ENCODE results near the gene DCST2.

The DCST2 gene

DNA sequence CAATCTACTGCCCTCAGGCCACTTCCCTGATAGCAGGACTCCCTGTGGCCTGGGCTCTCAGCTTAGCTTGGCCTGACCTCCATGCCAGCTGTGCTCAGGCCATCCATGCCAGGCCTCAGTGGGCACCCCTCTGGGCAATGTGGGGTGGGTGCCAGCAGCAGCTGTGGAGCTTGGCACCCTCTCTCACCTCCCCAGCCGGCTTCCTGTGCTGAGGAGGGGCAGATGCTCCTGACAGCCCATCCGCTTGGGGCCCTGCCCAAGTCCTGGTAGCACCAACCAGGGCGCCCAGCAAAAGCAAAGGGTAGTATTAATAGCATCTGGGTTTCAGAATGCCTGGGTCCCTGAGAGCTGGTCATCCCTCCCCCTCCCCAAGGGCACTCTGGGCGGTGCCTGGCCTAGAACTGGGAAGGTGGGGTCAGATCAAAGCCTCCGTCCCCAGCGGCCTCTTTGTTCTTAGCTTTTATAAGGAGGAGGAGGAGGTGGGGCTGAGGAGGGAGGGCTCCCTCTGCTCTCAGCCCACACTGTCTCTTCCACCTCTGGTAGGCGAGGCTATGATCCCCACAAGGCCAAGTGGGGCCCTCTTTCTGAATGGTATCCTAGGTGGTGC is 36.1 kb upstream of the DCST2 start:
- no peak for DNase-seq (ENCODE audit: low read depth, low spot score)

DNA sequence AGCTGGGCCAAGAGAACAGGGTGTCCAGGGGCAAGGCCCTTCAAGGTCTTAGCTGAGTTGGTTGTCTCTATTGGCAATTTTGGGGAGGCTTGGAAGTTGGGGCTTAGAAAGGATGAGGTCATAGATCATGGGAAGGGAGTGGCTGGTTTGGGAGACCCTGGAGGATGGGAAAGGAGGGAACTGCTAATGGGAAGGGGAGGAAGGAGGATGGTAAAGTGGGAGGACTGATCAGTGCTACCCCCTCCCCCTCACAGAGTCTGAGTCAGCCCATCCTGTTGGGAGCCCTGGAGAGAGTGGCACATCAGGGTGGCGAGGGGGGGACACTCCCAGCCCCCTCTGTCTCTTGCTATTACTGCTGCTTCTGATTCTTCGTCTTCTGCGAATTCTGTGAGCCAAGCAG is 35.0 kb upstream of the DCST2 start:
- DNase-seq (ENCODE audit: low read depth, low spot score): no peak

DNA sequence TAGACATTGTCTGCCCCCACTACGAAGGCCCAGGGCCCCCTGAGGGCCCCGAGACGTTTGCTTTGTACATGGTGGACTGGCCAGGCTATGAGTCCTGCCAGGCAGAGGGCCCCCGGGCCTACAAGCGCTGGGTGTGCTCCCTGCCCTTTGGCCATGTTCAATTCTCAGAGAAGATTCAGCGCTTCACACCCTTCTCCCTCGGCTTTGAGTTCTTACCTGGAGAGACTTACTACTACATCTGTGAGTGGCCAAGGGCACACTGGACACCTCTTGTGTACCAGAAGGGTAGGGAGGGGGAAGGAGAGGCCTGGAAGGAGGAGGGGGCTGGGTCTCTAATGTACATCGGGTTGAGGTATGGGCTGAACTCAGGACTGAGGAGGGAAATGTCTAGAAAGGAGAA is 33.2 kb upstream of the DCST2 start:
- no peak for DNase-seq (ENCODE audit: low read depth, low spot score)

DNA sequence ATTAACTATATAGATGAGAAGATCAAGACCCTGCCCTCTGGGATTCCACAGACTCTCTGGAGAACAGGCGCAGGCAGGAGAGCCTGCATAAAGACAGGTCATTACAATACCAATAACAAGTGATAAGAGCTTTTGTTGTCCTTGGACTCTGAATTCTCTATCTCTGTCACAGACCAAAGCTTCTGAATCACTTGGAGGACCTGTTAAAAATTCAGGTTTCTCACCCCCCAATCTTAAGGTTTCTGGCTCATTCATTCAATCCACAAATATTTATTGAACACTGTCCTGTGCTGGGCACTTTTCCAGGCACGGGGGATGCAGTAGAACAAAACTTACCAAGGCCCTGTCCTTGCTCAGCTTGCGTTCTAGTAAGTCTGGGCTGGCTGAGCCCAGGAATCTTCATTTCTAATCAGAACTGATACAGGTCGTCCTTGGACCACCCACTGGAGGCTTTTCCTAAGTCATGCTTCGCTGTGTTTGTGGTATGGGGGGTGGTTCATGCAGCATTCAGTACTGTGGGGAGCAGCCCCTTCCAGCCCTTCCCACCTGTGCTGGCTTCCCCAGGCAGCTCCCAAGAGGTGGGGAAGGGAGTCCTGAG is 31.4 kb upstream of the DCST2 start:
- DNase-seq (ENCODE audit: low read depth, low spot score): no peak

DNA sequence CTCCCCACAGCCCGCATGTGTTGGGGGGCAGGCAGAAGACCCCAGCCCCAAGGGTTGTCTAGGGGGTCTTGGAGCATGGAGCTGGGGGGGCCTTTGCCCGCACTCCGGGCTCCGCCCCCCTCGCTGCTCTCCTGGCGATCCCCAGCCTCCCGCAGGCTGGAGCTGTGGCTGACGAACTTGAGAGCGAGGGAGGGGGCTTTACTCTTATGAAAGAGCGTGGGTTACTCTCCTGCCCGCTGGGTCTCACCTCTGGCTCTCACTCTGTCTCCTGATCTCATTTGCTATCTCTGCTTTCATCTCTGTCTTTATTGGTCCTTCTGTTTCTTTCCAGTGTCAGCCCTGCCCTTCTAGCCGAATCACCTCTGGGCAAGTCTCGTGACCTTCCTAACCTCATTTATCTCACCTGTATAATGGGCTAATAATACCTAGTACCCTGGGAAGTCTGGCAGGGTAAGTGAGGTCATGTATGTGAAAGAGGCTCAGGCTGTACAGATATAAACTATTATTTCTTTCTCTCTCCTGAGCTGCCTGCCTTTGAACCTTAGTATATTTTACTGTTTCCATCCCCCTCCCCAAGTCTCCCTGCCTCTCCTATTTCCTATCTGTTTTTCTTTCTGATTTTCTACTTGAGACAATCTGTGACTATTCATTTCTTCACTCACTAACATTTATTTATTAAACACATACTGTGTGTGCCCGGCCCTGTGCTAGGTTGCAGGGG is 30.7 kb upstream of the DCST2 start:
- no peak for DNase-seq (ENCODE audit: low read depth, low spot score)

DNA sequence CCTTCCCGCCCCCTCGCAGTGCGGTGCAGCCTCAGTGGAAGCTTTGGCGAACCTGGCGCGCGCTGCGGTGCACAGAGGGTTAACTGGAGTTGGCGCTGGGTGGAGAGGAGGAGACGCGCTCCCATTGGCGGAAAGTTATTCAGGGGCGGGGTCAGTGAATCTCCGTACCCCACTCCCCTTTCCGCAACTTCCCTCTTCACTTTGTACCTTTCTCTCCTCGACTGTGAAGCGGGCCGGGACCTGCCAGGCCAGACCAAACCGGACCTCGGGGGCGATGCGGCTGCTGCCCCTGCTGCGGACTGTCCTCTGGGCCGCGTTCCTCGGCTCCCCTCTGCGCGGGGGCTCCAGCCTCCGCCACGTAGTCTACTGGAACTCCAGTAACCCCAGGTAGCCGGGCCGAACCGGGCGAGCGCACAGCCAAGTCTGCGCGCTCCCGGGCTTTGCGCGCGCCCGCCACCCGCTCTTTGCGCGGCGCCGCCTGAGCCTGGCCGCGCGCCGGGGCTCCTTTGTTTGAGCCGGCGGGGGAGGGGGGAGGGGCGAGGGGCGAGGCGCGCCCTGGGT is 30.0 kb upstream of the DCST2 start, which contains the start of gene EFNA4:
Gene EFNA4, plus strand, starts transcription at position 191 of the 561 bp plus-strand sequence. Its CDS starts 84 bp downstream, at position 275.
- DNase-seq (ENCODE audit: low read depth, low spot score): no peak

DNA sequence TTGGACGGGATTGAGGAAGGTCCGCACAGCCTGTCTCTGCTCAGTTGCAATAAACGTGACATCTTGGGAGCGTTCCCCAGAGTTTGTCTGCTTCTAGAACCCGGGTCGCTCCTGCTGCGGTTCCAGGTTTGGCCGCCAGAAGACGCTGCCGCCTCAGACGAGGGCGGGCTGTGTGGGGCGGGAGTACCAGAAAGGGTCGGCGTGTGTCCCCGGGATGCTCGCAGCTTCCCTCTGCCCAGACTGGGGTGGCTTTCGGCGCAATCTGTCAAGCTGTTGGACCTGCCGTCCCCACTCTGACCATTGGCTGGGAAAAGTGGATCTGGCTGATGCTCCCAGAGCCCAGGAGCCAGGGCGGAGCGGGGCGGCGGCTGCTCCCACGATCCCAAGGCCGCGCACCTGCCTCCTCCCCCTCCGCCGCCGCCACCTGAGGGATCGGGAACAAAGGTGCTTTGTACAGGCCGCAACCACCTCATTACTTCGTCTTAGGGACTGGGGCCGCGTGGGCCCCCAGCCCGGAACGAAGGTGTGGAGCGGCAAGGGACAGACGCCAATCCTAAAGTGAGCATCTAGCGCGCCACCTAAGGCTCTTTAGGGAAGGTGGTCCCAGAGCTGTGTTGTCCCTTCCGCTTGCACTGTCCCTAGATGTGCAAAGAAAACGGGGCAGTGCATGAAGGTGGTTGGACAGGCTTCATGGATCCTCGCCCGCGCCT is 29.3 kb upstream of the DCST2 start:
- DNase-seq (ENCODE audit: low read depth, low spot score): no peak

DNA sequence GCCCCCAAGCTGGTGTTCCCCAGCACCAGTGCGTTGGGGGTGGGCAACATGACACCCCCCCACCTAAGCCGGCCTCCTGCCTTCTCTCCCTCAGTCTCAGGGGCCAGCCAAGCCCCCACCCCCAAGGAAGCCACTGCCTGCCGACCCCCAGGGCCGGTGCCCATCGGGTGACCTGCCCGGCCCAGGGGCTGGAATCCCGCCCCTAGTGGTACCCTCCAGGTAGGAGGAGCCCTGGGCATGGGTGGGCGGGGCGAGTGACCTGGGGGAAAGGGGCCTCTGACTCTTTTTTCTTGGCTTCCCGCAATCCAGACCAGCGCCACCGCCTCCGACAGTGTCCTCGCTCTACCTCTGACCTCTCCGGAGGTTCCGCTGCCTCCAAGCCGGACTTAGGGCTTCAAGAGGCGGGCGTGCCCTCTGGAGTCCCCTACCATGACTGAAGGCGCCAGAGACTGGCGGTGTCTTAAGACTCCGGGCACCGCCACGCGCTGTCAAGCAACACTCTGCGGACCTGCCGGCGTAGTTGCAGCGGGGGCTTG is 28.6 kb upstream of the DCST2 start:
- no peak for DNase-seq (ENCODE audit: low read depth, low spot score)

DNA sequence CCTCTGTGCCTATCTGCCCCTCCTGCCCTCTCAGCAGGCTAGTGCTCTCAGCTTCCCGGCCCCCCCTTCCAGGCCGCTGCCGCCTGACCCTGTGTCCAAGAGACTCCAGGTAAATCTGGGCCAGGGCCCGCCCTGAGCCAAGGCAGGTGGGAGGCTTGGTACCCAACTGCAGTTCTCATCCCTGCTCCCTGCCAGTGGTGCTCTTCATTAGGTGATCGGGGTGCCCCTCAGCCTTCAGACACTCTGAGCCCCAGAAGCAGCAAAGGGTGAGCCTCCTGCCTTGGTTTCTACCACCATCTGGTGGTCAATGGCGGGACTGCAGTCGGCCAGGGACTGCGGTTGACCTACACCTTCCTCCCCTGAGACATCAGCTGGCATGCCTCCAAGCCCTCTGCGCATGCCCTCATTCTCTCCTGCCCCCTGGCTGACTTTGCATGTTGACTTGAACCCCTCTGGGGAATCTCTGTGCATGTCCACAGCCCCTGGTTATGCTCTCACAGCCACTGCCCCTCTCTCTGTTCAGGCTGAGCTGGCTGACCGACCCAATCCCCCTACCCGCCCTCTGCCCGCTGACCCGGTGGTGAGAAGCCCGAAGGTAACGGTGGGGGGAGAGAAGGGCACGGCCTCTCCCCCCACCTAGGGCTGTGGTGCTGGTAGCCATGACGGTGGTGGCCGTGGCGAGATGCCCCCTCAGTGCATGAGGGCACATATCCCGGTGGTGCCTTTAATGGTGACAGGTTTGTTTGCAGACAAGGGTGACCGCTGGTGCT is 28.0 kb upstream of the DCST2 start:
- DNase-seq (ENCODE audit: low read depth, low spot score): no peak

DNA sequence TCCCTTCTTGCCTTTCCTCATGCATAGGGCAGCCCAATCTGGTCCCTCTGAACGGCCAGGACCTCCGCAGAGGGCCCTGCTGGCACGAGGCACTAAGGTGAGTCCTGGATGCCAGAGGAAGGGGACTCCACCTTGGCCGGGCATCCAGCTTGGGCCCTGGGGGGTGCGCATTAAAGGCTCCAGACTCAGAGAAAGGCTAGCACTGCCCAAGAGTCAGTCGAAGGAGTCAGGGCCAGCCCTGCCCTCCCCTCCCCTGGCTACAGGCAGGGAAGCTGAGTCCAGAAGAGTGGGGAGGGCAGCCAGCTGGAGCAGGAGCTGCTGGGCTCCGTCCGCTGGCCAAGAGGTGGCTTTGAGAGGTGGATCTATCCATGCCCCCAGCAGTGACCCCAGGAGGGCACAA is 27.2 kb upstream of the DCST2 start:
- DNase-seq (ENCODE audit: low read depth, low spot score): no peak

DNA sequence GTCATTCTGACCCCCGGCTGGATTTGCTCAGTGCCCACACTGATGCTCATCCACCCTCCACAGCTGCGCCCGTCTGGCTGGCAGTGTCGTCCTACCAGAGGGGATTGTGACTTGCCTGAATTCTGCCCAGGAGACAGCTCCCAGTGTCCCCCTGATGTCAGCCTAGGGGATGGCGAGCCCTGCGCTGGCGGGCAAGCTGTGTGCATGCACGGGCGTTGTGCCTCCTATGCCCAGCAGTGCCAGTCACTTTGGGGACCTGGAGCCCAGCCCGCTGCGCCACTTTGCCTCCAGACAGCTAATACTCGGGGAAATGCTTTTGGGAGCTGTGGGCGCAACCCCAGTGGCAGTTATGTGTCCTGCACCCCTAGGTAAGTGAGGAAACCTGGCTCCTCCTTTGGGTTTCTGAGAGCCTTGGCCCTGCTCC is 24.2 kb upstream of the DCST2 start:
- DNase-seq (ENCODE audit: low read depth, low spot score): no peak

DNA sequence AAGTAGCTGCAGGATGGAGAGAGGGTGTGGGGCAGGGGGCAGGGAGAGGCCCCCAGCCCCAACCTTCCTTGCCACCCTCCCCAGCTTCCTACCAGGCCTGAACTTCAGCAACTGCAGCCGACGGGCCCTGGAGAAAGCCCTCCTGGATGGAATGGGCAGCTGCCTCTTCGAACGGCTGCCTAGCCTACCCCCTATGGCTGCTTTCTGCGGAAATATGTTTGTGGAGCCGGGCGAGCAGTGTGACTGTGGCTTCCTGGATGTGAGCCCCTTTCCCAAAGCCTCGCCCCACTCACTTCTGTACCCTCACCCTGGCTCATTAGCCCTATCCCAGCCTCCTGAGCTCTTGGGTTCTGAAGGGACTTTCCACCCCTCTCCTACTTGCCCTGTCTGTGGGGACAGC is 23.5 kb upstream of the DCST2 start:
- no peak for DNase-seq (ENCODE audit: low read depth, low spot score)

DNA sequence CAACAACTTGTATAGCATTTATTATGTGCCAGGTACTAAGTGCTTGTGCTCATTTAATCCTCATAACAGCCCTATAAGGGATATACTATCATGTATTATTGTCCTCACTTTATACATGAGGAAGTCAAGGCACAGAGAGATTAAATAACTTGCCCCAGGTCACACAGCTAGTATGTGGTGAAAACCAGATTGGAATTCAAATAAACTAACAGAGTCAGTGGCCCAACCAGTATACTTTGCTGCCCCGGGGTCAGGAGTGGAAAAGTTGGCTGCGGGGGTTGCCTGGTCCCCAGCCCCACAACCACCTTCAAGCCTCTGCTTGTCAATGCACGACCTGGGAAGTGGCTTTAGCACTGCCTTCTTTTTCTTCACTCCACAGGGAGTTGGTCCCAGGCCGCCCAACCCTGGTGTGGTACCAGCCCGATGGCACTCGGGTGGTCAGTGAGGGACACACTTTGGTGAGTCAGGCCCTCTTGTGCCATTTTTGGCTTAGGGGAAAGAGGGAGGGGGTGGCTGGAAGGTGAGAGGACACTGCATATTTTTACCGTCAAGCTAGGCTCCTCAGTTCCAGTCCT is 20.0 kb upstream of the DCST2 start:
- DNase-seq (ENCODE audit: low read depth, low spot score): no peak

DNA sequence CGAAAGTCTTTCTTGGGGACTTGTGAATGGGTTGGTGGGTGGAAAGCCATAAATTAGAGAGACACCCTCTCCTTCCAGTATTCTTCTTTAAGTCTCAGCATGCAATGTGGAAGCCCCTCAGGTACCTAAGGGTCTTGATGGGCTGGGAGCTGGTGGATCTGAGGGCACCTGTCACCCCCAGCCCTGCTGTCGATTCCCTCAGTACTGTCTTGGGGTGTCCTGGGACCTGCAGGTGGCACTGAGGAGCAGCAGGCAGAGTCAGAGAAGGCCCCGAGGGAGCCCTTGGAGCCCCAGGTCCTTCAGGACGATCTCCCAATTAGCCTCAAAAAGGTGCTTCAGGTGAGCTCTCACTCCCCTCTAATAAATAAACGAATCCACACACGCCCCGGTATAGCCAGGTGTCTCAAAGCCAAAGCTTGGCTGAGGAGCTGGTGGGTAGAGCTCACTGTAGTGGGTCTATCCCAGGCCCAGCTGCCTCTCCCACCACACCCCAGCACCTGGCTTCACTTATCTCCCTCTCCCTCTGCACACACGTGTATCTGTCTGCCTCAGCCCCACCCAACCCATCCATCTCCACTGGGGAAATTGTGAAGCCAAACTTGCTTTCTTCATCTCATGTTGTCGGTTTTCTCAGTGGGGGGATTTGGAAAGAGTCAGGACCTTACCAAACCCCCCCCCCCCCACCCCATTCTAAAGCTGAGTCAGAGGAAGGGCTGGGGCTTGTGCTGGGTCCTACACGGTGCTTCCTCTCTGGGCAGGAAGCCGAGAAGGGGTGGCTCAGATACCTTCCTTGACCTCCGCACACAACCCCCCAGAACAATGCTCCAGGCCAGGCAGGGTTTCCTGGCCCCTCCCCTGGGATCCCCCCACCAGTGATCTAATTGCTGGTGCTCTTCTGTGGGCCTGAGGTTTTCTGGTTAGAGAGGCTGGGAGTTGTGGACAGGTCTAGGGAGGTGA is 19.1 kb upstream of the DCST2 start:
- DNase-seq (ENCODE audit: low read depth, low spot score): no peak

DNA sequence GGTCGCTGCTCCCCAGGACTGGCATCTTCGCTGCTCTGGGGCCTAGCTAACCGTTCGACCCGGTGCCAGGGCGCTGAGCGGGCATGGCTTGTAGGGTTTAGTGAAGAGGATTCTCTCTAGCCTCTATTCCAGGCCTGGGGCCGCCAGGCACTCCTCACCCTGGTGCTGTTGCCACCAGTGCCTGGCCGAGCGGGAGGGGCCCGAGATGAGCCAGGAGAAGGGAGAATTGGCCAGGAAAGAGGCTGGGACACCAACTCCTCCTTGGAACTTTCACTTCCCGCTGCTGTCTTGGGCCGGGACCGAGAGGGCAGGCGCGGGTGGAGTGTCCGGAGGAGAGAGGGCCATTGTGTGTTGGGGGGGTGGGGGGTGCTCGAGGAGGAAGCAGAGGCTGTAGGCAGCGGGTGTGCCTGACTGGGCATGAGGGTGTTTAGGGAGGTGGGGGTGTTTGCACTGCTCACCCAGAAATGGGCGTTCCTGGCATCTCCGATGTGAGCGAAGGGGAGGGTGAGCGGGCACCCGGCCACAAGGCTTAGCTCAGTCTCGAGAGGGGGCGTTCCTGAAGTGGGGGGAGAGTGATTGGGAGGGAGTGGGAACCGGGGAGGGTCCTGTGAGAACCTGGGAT is 18.3 kb upstream of the DCST2 start:
- DNase-seq (ENCODE audit: low read depth, low spot score): no peak

DNA sequence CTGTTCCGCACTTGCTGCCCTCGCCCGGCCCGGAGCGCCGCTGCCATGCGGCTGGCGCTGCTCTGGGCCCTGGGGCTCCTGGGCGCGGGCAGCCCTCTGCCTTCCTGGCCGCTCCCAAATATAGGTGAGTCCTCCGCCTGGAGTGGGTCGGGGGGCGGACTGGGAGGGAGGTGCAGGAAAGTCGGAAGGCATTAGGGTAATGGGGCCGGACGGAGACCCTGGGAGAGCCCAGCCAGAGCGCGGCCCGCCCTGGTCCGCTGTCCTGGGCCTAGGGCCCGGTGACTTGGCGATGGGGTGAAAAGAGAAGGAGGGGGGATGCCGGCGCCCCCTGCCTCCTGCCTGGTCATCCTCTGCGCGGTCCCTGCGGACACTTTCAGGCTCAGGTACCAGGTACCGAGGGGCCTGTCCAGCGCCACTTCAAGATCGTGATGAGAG is 17.8 kb upstream of the DCST2 start:
- no peak for DNase-seq (ENCODE audit: low read depth, low spot score)

DNA sequence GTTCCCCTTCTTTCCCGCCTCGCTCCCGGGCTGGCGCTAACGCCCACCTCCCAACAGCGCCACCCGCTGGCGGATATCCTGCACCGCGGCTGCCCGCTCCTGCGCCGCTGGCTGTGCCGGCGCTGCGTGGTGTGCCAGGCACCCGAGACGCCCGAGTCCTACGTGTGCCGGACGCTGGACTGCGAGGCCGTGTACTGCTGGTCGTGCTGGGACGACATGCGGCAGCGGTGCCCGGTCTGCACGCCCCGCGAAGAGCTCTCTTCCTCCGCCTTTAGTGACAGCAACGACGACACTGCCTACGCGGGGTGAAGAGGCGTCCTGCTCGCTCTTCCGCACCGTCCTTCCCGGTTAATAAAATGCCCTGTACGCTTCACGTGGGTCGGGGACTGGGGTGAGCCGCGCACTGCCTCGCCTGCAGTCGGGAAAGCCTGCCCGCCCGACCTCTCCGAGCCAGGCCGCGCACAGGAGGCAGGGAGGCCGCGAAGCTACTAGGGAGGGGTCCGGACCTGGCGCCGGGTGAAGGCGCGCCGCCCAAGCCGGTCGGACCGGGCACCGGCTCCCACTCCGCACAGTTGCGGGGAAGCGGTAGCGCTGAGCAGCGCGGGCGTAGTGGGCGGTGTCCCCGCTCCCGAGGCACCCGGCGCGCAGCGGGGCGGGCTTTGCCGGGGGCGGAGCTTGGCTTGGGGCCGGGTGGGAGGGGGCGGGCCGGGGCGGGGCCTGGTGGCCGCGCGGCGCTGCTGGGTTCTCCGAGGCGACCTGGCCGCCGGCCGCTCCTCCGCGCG is 17.2 kb upstream of the DCST2 start, which contains the start of gene ADAM15:
Gene ADAM15, plus strand, starts transcription at position 757 of the 782 bp plus-strand sequence. CDS start 71 bp downstream, outside the sequence.
- DNase-seq (ENCODE audit: low read depth, low spot score): no peak

All from iPS DF 19.7 (cell line).